Peyer's patch (tissue), 4 donors: Measurements from ENCODE around the gene G6PC3. TPM values are rescaled to one million over a fixed set of nuclear protein-coding genes. Genes with fewer than 3 reads are reported as not detected.

Source experiments
- DNase-seq, 3 donors: peaks; one replicate each; pipeline ENCODE4 v3.0.0-alpha.2; 2017 to 2019
- H3K27ac ChIP-seq, 4 donors: fragments of 200-600 bp; sonication (generic); one replicate each; pipeline ENCODE4 v1.5.1; 2016 to 2019
- H3K27me3 ChIP-seq, 2 donors: fragments of 200-600 bp; sonication (generic); one replicate each; pipeline ENCODE4 v1.5.1; 2019
- H3K36me3 ChIP-seq, 3 donors: fragments of 200-600 bp; sonication (generic); one replicate each; pipeline ENCODE4 v1.5.1; 2016 to 2019
- H3K4me1 ChIP-seq, 4 donors: fragments of 200-600 bp; sonication (generic); one replicate each; pipeline ENCODE4 v1.5.1; 2016 to 2019
- H3K4me3 ChIP-seq, 4 donors: fragments of 200-600 bp; sonication (generic); 1 replicate in 3 of 4; 2 replicates in 1 of 4; pipeline ENCODE4 v1.5.1; 2016 to 2019; ENCODE audit warnings: mild to moderate bottlenecking in 1 of 4
- H3K9me3 ChIP-seq, 4 donors: fragments of 200-600 bp; sonication (generic); one replicate each; pipeline ENCODE4 v1.5.1; 2016 to 2019; ENCODE audit warnings: mild to moderate bottlenecking in 1 of 4
- POLR2A ChIP-seq, 2 donors: fragments of 450-650 bp; IDR thresholded peaks; one replicate each; pipeline ENCODE4 v1.5.1; 2017; ENCODE audit warnings: antibody characterized with exemption in 2 of 2, mild to moderate bottlenecking in 2 of 2, moderate library complexity in 2 of 2
- small RNA-seq, 2 donors: library from RNA; depleted of rRNA; stranded (forward); fragments of <200 nt; gene quantifications; one replicate each; pipeline ENCODE3, GENCODE V24; 2016
- total RNA-seq, 4 donors: library from RNA; depleted of rRNA; stranded (reverse); fragments of >200 nt; gene quantifications; one replicate each; pipeline ENCODE4 v1.1.0, GENCODE V29; 2016
- TF ChIP-seq, protein P1 (sequence below), 6 experiments: fragments of 450-650 bp in 4 of 6; fragments of 200-600 bp in 2 of 6; sonication (generic) in 1 of 6; IDR thresholded peaks; one replicate each; pipeline ENCODE4 v1.5.1; 2017 to 2019; ENCODE audit warnings: antibody characterized with exemption in 6 of 6, mild to moderate bottlenecking in 3 of 6, moderate library complexity in 1 of 6

Gene G6PC3
- total RNA-seq, 4 donors from 2014 or later: 8.3 to 48.9 (median 33.8) TPM

- Histone ChIP-seq H3K4me3 (peak overlapping the region; percentile 85 to 99 (median 96)), H3K27ac (peak overlapping the region; percentile 89 to 98 (median 92)), H3K36me3 (no peaks in the 10 kb centered on the region), H3K9me3 (no peaks in the 10 kb centered on the region), H3K4me1 (peaks cover 0 to 43% (median 8%) of the 10 kb centered on the region in 4 donors), H3K27me3 (no peaks in the 10 kb centered on the region)
- no peak for TF ChIP-seq POLR2A (IDR thresholded peaks at IDR 0.05)
- TF ChIP-seq, protein P1, sequence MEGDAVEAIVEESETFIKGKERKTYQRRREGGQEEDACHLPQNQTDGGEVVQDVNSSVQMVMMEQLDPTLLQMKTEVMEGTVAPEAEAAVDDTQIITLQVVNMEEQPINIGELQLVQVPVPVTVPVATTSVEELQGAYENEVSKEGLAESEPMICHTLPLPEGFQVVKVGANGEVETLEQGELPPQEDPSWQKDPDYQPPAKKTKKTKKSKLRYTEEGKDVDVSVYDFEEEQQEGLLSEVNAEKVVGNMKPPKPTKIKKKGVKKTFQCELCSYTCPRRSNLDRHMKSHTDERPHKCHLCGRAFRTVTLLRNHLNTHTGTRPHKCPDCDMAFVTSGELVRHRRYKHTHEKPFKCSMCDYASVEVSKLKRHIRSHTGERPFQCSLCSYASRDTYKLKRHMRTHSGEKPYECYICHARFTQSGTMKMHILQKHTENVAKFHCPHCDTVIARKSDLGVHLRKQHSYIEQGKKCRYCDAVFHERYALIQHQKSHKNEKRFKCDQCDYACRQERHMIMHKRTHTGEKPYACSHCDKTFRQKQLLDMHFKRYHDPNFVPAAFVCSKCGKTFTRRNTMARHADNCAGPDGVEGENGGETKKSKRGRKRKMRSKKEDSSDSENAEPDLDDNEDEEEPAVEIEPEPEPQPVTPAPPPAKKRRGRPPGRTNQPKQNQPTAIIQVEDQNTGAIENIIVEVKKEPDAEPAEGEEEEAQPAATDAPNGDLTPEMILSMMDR (IDR thresholded peaks at IDR 0.05): no peak
- DNase-seq: peak in 1 of 3 donors; percentile 30
These were observed 52.4 kb downstream of the G6PC3 start for GRCh38 chr17:44122816-44123355.

GRCh38 chr17:44123356-44124117 lies 53.0 kb downstream of the G6PC3 start, which contains the start of gene HDAC5:
Gene HDAC5 (minus strand): TSS chr17:44123641. CDS start chr17:44117515, 6,126 bp downstream.
- peaks cover 0 to 43% (median 8%) of the 10 kb centered on the region in 4 donors for H3K4me1 ChIP-seq
- H3K36me3 ChIP-seq: no peaks in the 10 kb centered on the region
- no peaks in the 10 kb centered on the region for H3K9me3 ChIP-seq
- H3K27ac ChIP-seq: peak within 1 kb of the TSS; percentile 89 to 98 (median 92)
- DNase-seq: peak; percentile 97 to 98 (median 98)
- peak; percentile 47 to 62 for TF ChIP-seq POLR2A (IDR thresholded peaks at IDR 0.05)
- TF ChIP-seq, protein P1 (IDR thresholded peaks at IDR 0.05): peak; percentile 17 to 62 (median 58)
- peak within 1 kb of the TSS; percentile 85 to 99 (median 96) for H3K4me3 ChIP-seq
- no peaks in the 10 kb centered on the region for H3K27me3 ChIP-seq

- TF ChIP-seq, protein P1 (IDR thresholded peaks at IDR 0.05): no peak
- no peak for TF ChIP-seq POLR2A (IDR thresholded peaks at IDR 0.05)
- peaks cover 0 to 38% (median 8%) of the 10 kb centered on the region in 4 donors for H3K4me1 ChIP-seq
- H3K9me3 ChIP-seq: no peaks in the 10 kb centered on the region
- H3K27me3 ChIP-seq: no peaks in the 10 kb centered on the region
- no peaks in the 10 kb centered on the region for H3K36me3 ChIP-seq
- H3K4me3 ChIP-seq: peak overlapping the region; percentile 85 to 99 (median 96)
- H3K27ac ChIP-seq: peak overlapping the region; percentile 89 to 98 (median 92)
- DNase-seq: no peak
These were observed 53.5 kb downstream of the G6PC3 start for GRCh38 chr17:44124118-44124438.

Small RNA genes lying within 50 kb of the gene (small RNA-seq; reads per million reads assigned to genes)
- 0 reads per million in 2 donors for gene RF00012

Other genes with a start within 250 kb of the G6PC3 start
- gene MPP3, start 237.6 kb upstream of the G6PC3 start, total RNA-seq: 10 to 100 TPM in 2 of 4 donors, 1 to 10 TPM in 2; 1.6 to 16.1 (median 10.5) TPM
- gene CD300LG, start 223.6 kb upstream of the G6PC3 start, total RNA-seq: under 1 TPM in 1 of 4 donors, not detected in 3; 0.54 TPM
- gene MPP2, start 163.2 kb upstream of the G6PC3 start, total RNA-seq: 1 to 10 TPM in 2 of 4 donors, under 1 TPM in 1, not detected in 1; 0.53 to 1.3 (median 1.2) TPM
- gene PPY, start 128.3 kb upstream of the G6PC3 start, total RNA-seq: not detected
- 10 to 100 TPM in 2 of 4 donors, 1 to 10 TPM in 1, not detected in 1; 7.5 to 58.0 (median 27.5) TPM for gene PYY, start 116.8 kb upstream of the G6PC3 start, total RNA-seq
- 10 to 100 TPM in 3 of 4 donors, 1 to 10 TPM in 1; 8.3 to 74.1 (median 57.3) TPM for gene NAGS, start 66.1 kb upstream of the G6PC3 start, total RNA-seq
- gene TMEM101, start 55.8 kb upstream of the G6PC3 start, total RNA-seq: 10 to 100 TPM in 3 of 4 donors, 1 to 10 TPM in 1; 8.3 to 20.9 (median 17.5) TPM
- 10 to 100 TPM; 10.7 to 28.4 (median 26.1) TPM for gene LSM12, start 4.1 kb upstream of the G6PC3 start, total RNA-seq
- gene HDAC5, start 52.9 kb downstream of the G6PC3 start, total RNA-seq: 10 to 100 TPM; 42.4 to 71.0 (median 48.4) TPM
- gene HROB, start 71.2 kb downstream of the G6PC3 start, total RNA-seq: 1 to 10 TPM in 3 of 4 donors, under 1 TPM in 1; 0.53 to 5.8 (median 1.6) TPM
- gene ASB16, start 100.0 kb downstream of the G6PC3 start, total RNA-seq: under 1 TPM in 1 of 4 donors, not detected in 3; 0.57 TPM
- 10 to 100 TPM; 19.8 to 66.6 (median 52.7) TPM for gene TMUB2, start 116.2 kb downstream of the G6PC3 start, total RNA-seq
- 10 to 100 TPM; 51.7 to 92.6 (median 65.7) TPM for gene ATXN7L3, start 129.1 kb downstream of the G6PC3 start, total RNA-seq
- gene UBTF, start 148.9 kb downstream of the G6PC3 start, total RNA-seq: 100 to 1,000 TPM in 1 of 4 donors, 10 to 100 TPM in 3; 58.4 to 167 (median 77.7) TPM
- not detected for gene SLC4A1, start 197.4 kb downstream of the G6PC3 start, total RNA-seq
- 10 to 100 TPM in 1 of 4 donors, 1 to 10 TPM in 2, under 1 TPM in 1; 0.88 to 14.9 (median 3.8) TPM for gene RUNDC3A, start 237.9 kb downstream of the G6PC3 start, total RNA-seq